HCT116 (cell line): ENCODE measurements around the gene POTEC. TPM values are rescaled to one million over a fixed set of nuclear protein-coding genes. Genes with fewer than 3 reads are reported as not detected.
"Not testable (repeated sequence)": the region's sequence is repeated elsewhere in the genome, so short reads cannot be mapped to it uniquely, and the experiment has no call there.

Experiments
- ATAC-seq: fragments of 200-7000 bp; cut with Tn5 transposase; 2 replicates; pipeline ENCODE4 v1.9.1; 2020; ENCODE audit warnings: mild to moderate bottlenecking, moderate library complexity
- BruUV-seq: library from RNA; stranded (reverse); fragments of 400-500 nt; replicated peaks from 2 replicates; lab custom pipeline; 2021; lab: Mats Ljungman, UMichigan
- CTCF ChIA-PET: fragments of 300-600 bp; sonication (Branson Sonifier 250); formaldehyde crosslinking; loops from one replicate; lab custom pipeline; 2021; ENCODE audit warnings: antibody characterized with exemption; lab: Charles Lee
- POLR2A ChIA-PET: fragments of 300-600, 350-600 bp; sonication (Branson Sonifier 250); formaldehyde crosslinking; loops from one replicate; lab custom pipeline; 2021; ENCODE audit warnings: antibody characterized with exemption; lab: Charles Lee
- RAD21 ChIA-PET, 2 experiments: fragments of 300-600 bp; sonication (Branson Sonifier 250); formaldehyde crosslinking; loops; one replicate each; lab custom pipeline; 2023; ENCODE audit warnings: low total read pairs in 2 of 2; ENCODE audit not compliant: uncharacterized antibody in 2 of 2, unreplicated experiment in 2 of 2, low non-redundant PET in 1 of 2; lab: Charles Lee
- DNase-seq: peaks from one replicate; pipeline ENCODE4 v3.0.0-alpha.2; 2010; ENCODE audit warnings: low read depth, low spot score
- H2AFZ ChIP-seq: fragments of 200-600 bp; shearing (Covaris generic), sonication (generic); 2 replicates; pipeline ENCODE4 v1.6.1; 2017; ENCODE audit warnings: low read depth, mixed run types, mixed read lengths, antibody characterized with exemption, low read length; ENCODE audit not compliant: poor library complexity, severe bottlenecking
- H3K27ac ChIP-seq: 2 replicates; pipeline ENCODE4 v1.5.1; 2012; ENCODE audit warnings: low read depth, low read length
- H3K27me3 ChIP-seq: fragments of 200-600 bp; sonication (generic); 2 replicates; pipeline ENCODE4 v1.6.1; 2016; ENCODE audit warnings: mixed run types, low read length, mixed read lengths; ENCODE audit not compliant: insufficient read depth
- H3K36me3 ChIP-seq, 2 experiments: fragments of 200-500 bp in 1 of 2; fragments of 200-600 bp in 1 of 2; sonication (Bioruptor generic) in 1 of 2; sonication (generic) in 1 of 2; 2 replicates each; pipeline versions ENCODE4 v1.5.1 to v1.6.1; 2014 to 2016; ENCODE audit warnings: low read length in 2 of 2, inconsistent platforms in 1 of 2, mixed read lengths in 1 of 2, mixed run types in 1 of 2; ENCODE audit not compliant: insufficient read depth in 2 of 2, control insufficient read depth in 1 of 2
- H3K4me1 ChIP-seq, 2 experiments: fragments of 200-600 bp in 1 of 2; sonication (generic) in 1 of 2; 2 replicates each; pipeline versions ENCODE4 v1.5.1 to v1.6.1; 2012 to 2017; ENCODE audit warnings: low read length in 2 of 2, inconsistent platforms in 1 of 2, mild to moderate bottlenecking in 1 of 2, mixed read lengths in 1 of 2, mixed run types in 1 of 2, moderate library complexity in 1 of 2; ENCODE audit not compliant: insufficient read depth in 2 of 2, control insufficient read depth in 1 of 2
- H3K4me2 ChIP-seq: fragments of 200-600 bp; sonication (generic); 2 replicates; pipeline ENCODE4 v1.6.1; 2017; ENCODE audit warnings: mixed run types, low read length, mixed read lengths
- H3K4me3 ChIP-seq, 2 experiments: fragments of 200-600 bp in 1 of 2; sonication (generic) in 1 of 2; replicated peaks in 1 of 2; 2 replicates each; pipeline ENCODE4 v1.5.1; 2011 to 2016; ENCODE audit warnings: low read length in 2 of 2, control low read depth in 1 of 2, low read depth in 1 of 2, mild to moderate bottlenecking in 1 of 2, mixed read lengths in 1 of 2, mixed run types in 1 of 2
- H3K79me2 ChIP-seq: fragments of 200-600 bp; sonication (generic); 2 replicates; pipeline ENCODE4 v1.6.1; 2017; ENCODE audit warnings: mild to moderate bottlenecking, mixed run types, low read length, moderate library complexity, mixed read lengths; ENCODE audit not compliant: insufficient read depth
- H3K9ac ChIP-seq: fragments of 200-600 bp; sonication (generic); 2 replicates; pipeline ENCODE4 v1.6.1; 2016; ENCODE audit warnings: low read length, mixed read lengths
- H3K9me2 ChIP-seq: fragments of 200-600 bp; sonication (generic), shearing (Covaris generic); 2 replicates; pipeline ENCODE4 v1.6.1; 2017; ENCODE audit warnings: mixed run types, mild to moderate bottlenecking, moderate library complexity; ENCODE audit not compliant: insufficient read depth
- H3K9me3 ChIP-seq, 2 experiments: fragments of 200-500 bp in 1 of 2; fragments of 200-600 bp in 1 of 2; sonication (Bioruptor generic) in 1 of 2; sonication (generic) in 1 of 2; 2 replicates each; pipeline ENCODE4 v1.6.1; 2014 to 2017; ENCODE audit warnings: low read length in 2 of 2, mixed read lengths in 2 of 2, inconsistent platforms in 1 of 2, low read depth in 1 of 2, mild to moderate bottlenecking in 1 of 2, mixed run types in 1 of 2, moderate library complexity in 1 of 2; ENCODE audit not compliant: control insufficient read depth in 1 of 2, insufficient read depth in 1 of 2
- H4K20me1 ChIP-seq: fragments of 200-600 bp; sonication (generic), shearing (Covaris generic); 2 replicates; pipeline ENCODE4 v1.6.1; 2017; ENCODE audit warnings: mixed run types, mild to moderate bottlenecking, moderate library complexity; ENCODE audit not compliant: insufficient read depth
- intact Hi-C: fragments of 100-400 bp; cut with micrococcal nuclease; formaldehyde crosslinking; loops from 2 replicates; pipeline ENCODE4 v1.10.0; 2022
- total RNA-seq: library from RNA; stranded (reverse); gene quantifications from one replicate; pipeline ENCODE4 v1.2.1, GENCODE V29; 2021; ENCODE audit not compliant: unreplicated experiment

Gene POTEC
- total RNA-seq, 1 experiment from 2014 or later: not detected

DNA sequence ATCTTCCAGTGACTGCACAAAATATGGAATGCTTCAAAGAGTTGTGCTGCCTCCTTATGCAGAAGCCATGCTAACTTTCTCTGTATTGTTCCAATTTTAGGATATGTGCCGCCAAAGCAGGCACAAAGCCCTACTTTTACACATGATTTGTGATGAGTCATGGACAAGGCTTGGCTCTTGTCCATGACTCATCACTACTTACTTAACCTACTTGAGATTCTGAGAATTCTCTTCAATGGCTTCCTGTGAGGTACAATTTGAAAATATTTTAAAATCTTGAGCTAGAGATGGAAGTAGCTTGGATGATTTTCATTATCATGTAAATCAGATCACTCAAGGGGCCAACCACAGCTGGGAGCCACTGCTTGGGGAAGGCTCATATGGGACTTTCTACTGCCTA lies 11.7 kb downstream of the POTEC start:
- H2AFZ ChIP-seq, H4K20me1 ChIP-seq, CTCF ChIA-PET, H3K79me2 ChIP-seq, H3K4me1 ChIP-seq, H3K27me3 ChIP-seq, BruUV-seq, H3K9me2 ChIP-seq, DNase-seq, H3K4me2 ChIP-seq, H3K36me3 ChIP-seq, H3K9me3 ChIP-seq, RAD21 ChIA-PET, H3K27ac ChIP-seq, H3K9ac ChIP-seq, H3K4me3 ChIP-seq, ATAC-seq, POLR2A ChIA-PET, intact Hi-C loops: not testable (repeated sequence)

GRCh38 chr18:14510707-14511106 lies 32.7 kb downstream of the POTEC start:
- POLR2A ChIA-PET, H3K27me3 ChIP-seq, H4K20me1 ChIP-seq, H3K9me3 ChIP-seq, ATAC-seq, H3K27ac ChIP-seq, H3K4me1 ChIP-seq, H2AFZ ChIP-seq, H3K36me3 ChIP-seq, H3K9me2 ChIP-seq, BruUV-seq, H3K9ac ChIP-seq, CTCF ChIA-PET, RAD21 ChIA-PET, H3K79me2 ChIP-seq, H3K4me3 ChIP-seq, DNase-seq, H3K4me2 ChIP-seq, intact Hi-C loops: not testable (repeated sequence)

DNA sequence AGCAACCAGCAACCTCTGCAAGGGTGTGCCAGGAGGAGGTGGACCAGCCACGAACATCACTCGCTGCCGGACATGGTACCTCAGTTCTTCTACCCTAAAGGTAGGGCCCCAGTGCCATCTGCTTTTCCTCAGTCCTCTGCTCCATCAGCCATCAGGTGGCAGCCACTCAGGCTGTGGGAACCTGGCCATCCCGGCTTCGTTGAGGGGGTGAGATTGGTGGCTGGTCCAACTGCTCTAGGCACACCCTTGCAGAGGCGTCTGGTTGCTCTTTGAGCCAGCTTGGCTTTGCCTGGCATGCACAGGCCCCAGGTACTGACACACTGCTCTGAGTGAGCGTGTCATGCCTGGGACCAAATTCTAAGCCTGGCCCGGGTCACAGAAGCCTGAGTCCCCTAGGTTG lies 39.7 kb downstream of the POTEC start:
- POLR2A ChIA-PET, H3K9ac ChIP-seq, H3K27ac ChIP-seq, BruUV-seq, intact Hi-C loops, H3K4me1 ChIP-seq, H3K4me2 ChIP-seq, ATAC-seq, H2AFZ ChIP-seq, H4K20me1 ChIP-seq, DNase-seq, CTCF ChIA-PET, H3K79me2 ChIP-seq, H3K9me3 ChIP-seq, RAD21 ChIA-PET, H3K4me3 ChIP-seq, H3K27me3 ChIP-seq, H3K9me2 ChIP-seq, H3K36me3 ChIP-seq: not testable (repeated sequence)

- H3K9me2 ChIP-seq, H3K4me2 ChIP-seq, intact Hi-C loops, H3K9me3 ChIP-seq, POLR2A ChIA-PET, H3K4me1 ChIP-seq, H3K9ac ChIP-seq, RAD21 ChIA-PET, H3K27me3 ChIP-seq, H3K4me3 ChIP-seq, H3K79me2 ChIP-seq, CTCF ChIA-PET, H3K27ac ChIP-seq, ATAC-seq, BruUV-seq, H3K36me3 ChIP-seq, H4K20me1 ChIP-seq, DNase-seq, H2AFZ ChIP-seq: not testable (repeated sequence)
Measured at GRCh38 chr18:14501894-14502293, 41.5 kb downstream of the POTEC start.
